Suprapubic skin (tissue), 4 donors: ENCODE results near the gene TRAK1. TPM values are rescaled to one million over a fixed set of nuclear protein-coding genes. Genes with fewer than 3 reads are reported as not detected.

ENCODE experiments used
- DNase-seq, 2 donors: peaks; one replicate each; pipeline ENCODE4 v3.0.0-alpha.2; 2019; ENCODE audit warnings: low spot score in 2 of 2
- H3K27ac ChIP-seq: fragments of 200-600 bp; sonication (generic); one replicate; pipeline ENCODE4 v1.5.1; 2019
- H3K27me3 ChIP-seq: fragments of 200-600 bp; sonication (generic); one replicate; pipeline ENCODE4 v1.5.1; 2019
- H3K36me3 ChIP-seq: fragments of 200-600 bp; sonication (generic); one replicate; pipeline ENCODE4 v1.5.1; 2019
- H3K4me1 ChIP-seq: fragments of 200-600 bp; sonication (generic); one replicate; pipeline ENCODE4 v1.5.1; 2019
- H3K4me3 ChIP-seq: fragments of 200-600 bp; sonication (generic); one replicate; pipeline ENCODE4 v1.5.1; 2019; ENCODE audit warnings: mild to moderate bottlenecking
- H3K9me3 ChIP-seq: fragments of 200-600 bp; sonication (generic); one replicate; pipeline ENCODE4 v1.5.1; 2019
- CTCF ChIP-seq, 2 donors: fragments of 200-600 bp in 1 of 2; fragments of 450-650 bp in 1 of 2; sonication (generic) in 1 of 2; IDR thresholded peaks; one replicate each; pipeline ENCODE4 v1.5.1; 2016 to 2019; ENCODE audit warnings: antibody characterized with exemption in 2 of 2, mild to moderate bottlenecking in 1 of 2, moderate library complexity in 1 of 2
- EP300 ChIP-seq: sonication (generic); formaldehyde crosslinking; IDR thresholded peaks from one replicate; pipeline ENCODE4 v1.6.1; 2017; ENCODE audit warnings: antibody characterized with exemption
- POLR2A ChIP-seq, 2 donors: fragments of 450-650 bp; IDR thresholded peaks; one replicate each; pipeline ENCODE4 v1.6.1; 2017; ENCODE audit warnings: antibody characterized with exemption in 2 of 2, mild to moderate bottlenecking in 2 of 2, moderate library complexity in 2 of 2
- POLR2AphosphoS5 ChIP-seq, 3 donors: sonication (generic); formaldehyde crosslinking; IDR thresholded peaks; one replicate each; pipeline ENCODE4 v1.6.1; 2017; ENCODE audit warnings: antibody characterized with exemption in 3 of 3
- WGBS: methylation state at CpG from one replicate; pipeline ENCODE4 v1.1.5; 2018; 5-methylcytosine and 5-hydroxymethylcytosine counted together
- total RNA-seq, 4 donors: library from RNA; depleted of rRNA; stranded (reverse); fragments of >200 nt; gene quantifications; one replicate each; pipeline ENCODE4 v1.1.0, GENCODE V29; 2016

Gene TRAK1
- total RNA-seq, 4 donors from 2014 or later, result 78.3 to 214 (median 86.4) TPM

- WGBS, result 47% methylated on average over 1 of the region's 1 CpG
- H3K27ac ChIP-seq, result peak overlapping the region; percentile 42
Measured at GRCh38 chr3:42128526-42128925, 37.4 kb downstream of the TRAK1 start.

GRCh38 chr3:42129014-42129953 lies 38.1 kb downstream of the TRAK1 start:
- TF ChIP-seq EP300 (no peak), POLR2A (IDR thresholded peaks at IDR 0.05) (no peak), CTCF (IDR thresholded peaks at IDR 0.05) (no peak), POLR2AphosphoS5 (IDR thresholded peaks at IDR 0.05) (no peak)
- H3K27ac ChIP-seq, result peak overlapping the region; percentile 42
- no peaks in the 10 kb centered on the region for H3K9me3 ChIP-seq
- H3K4me3 ChIP-seq, result no peak overlapping the region
- no peak for DNase-seq
- H3K4me1 ChIP-seq, result peaks cover 19% of the 10 kb centered on the region
- WGBS, result 59% methylated on average over 18 of the region's 18 CpGs
- H3K27me3 ChIP-seq, result no peaks in the 10 kb centered on the region
- H3K36me3 ChIP-seq, result peaks cover 27% of the 10 kb centered on the region

More at GRCh38 chr3:42128526-42128925, 37.4 kb downstream of the TRAK1 start:
- DNase-seq, result no peak
- no peaks in the 10 kb centered on the region for H3K9me3 ChIP-seq
- H3K36me3 ChIP-seq, result peaks cover 27% of the 10 kb centered on the region
- H3K4me3 ChIP-seq, result no peak overlapping the region
- H3K4me1 ChIP-seq, result peaks cover 26% of the 10 kb centered on the region
- TF ChIP-seq EP300 (no peak), CTCF (IDR thresholded peaks at IDR 0.05) (no peak), POLR2A (IDR thresholded peaks at IDR 0.05) (no peak), POLR2AphosphoS5 (IDR thresholded peaks at IDR 0.05) (no peak)
- H3K27me3 ChIP-seq, result no peaks in the 10 kb centered on the region

GRCh38 chr3:42130007-42130328 lies 38.8 kb downstream of the TRAK1 start:
- peaks cover 27% of the 10 kb centered on the region for H3K36me3 ChIP-seq
- TF ChIP-seq POLR2AphosphoS5 (IDR thresholded peaks at IDR 0.05) (no peak), CTCF (IDR thresholded peaks at IDR 0.05) (no peak), POLR2A (IDR thresholded peaks at IDR 0.05) (no peak), EP300 (no peak)
- DNase-seq, result no peak
- peaks cover 16% of the 10 kb centered on the region for H3K4me1 ChIP-seq
- H3K4me3 ChIP-seq, result no peak overlapping the region
- H3K9me3 ChIP-seq, result no peaks in the 10 kb centered on the region
- no peak overlapping the region for H3K27ac ChIP-seq
- H3K27me3 ChIP-seq, result no peaks in the 10 kb centered on the region
- WGBS, result 94% methylated on average over 1 of the region's 1 CpG

- H3K4me1 ChIP-seq, result peaks cover 20% of the 10 kb centered on the region
- H3K36me3 ChIP-seq, result peaks cover 23% of the 10 kb centered on the region
- DNase-seq, result no peak
- H3K4me3 ChIP-seq, result no peak overlapping the region
- H3K27ac ChIP-seq, result no peak overlapping the region
- WGBS, result 93% methylated on average over 8 of the region's 8 CpGs
- H3K27me3 ChIP-seq, result no peaks in the 10 kb centered on the region
- no peak for TF ChIP-seq POLR2AphosphoS5 (IDR thresholded peaks at IDR 0.05)
- TF ChIP-seq EP300, result no peak
- no peak for TF ChIP-seq CTCF (IDR thresholded peaks at IDR 0.05)
- TF ChIP-seq POLR2A (IDR thresholded peaks at IDR 0.05), result no peak
- H3K9me3 ChIP-seq, result no peaks in the 10 kb centered on the region
Measured at GRCh38 chr3:42130329-42131070, 39.3 kb downstream of the TRAK1 start.
